ENCODE data around the gene STX7.

Gene STX7

GRCh38 chr6:132487762-132488161 is 25.2 kb downstream of the STX7 start:
- Histone ChIP-seq H3K27me3 (ENCODE audit: insufficient read depth, low read length) (no peaks in the 10 kb centered on the region), H3K9ac (ENCODE audit: low read depth, low read length) (no peak overlapping the region), H3K36me3 (ENCODE audit: insufficient read depth, low read depth, low read length) (no peaks in the 10 kb centered on the region), H3K9me3 (ENCODE audit: insufficient read depth, low read depth, low read length) (no peaks in the 10 kb centered on the region), H3K27ac (ENCODE audit: low read length) (no peak overlapping the region), H3K4me3 (ENCODE audit: low read length) (no peak overlapping the region), H3K4me1 (ENCODE audit: insufficient read depth, low read length) (peaks cover 12% of the 10 kb centered on the region; the same call in 1 of the 2 replicates)

DNA sequence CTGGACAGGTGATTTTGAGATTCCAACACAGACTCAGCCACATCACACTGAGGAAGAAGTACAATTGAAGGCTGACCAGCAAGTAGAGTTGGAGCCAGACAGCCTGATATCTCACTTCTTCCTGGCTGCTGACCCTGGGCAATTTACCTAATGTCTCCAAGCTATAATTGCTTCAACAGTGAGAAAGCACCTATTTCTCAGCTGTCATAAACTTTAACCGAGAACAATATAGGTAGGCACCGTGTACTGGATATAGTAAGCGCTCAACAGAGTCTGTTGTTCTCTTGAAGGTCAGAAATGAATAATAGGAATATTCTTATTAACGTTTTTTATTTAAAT is 28.3 kb downstream of the STX7 start:
- Histone ChIP-seq H3K4me3 (ENCODE audit: low read length) (no peak overlapping the region), H3K9ac (ENCODE audit: low read depth, low read length) (no peak overlapping the region), H3K9me3 (ENCODE audit: insufficient read depth, low read depth, low read length) (no peaks in the 10 kb centered on the region), H3K27me3 (ENCODE audit: insufficient read depth, low read length) (no peaks in the 10 kb centered on the region), H3K27ac (ENCODE audit: low read length) (no peak overlapping the region), H3K36me3 (ENCODE audit: insufficient read depth, low read depth, low read length) (no peaks in the 10 kb centered on the region), H3K4me1 (ENCODE audit: insufficient read depth, low read length) (no peaks in the 10 kb centered on the region)

DNA sequence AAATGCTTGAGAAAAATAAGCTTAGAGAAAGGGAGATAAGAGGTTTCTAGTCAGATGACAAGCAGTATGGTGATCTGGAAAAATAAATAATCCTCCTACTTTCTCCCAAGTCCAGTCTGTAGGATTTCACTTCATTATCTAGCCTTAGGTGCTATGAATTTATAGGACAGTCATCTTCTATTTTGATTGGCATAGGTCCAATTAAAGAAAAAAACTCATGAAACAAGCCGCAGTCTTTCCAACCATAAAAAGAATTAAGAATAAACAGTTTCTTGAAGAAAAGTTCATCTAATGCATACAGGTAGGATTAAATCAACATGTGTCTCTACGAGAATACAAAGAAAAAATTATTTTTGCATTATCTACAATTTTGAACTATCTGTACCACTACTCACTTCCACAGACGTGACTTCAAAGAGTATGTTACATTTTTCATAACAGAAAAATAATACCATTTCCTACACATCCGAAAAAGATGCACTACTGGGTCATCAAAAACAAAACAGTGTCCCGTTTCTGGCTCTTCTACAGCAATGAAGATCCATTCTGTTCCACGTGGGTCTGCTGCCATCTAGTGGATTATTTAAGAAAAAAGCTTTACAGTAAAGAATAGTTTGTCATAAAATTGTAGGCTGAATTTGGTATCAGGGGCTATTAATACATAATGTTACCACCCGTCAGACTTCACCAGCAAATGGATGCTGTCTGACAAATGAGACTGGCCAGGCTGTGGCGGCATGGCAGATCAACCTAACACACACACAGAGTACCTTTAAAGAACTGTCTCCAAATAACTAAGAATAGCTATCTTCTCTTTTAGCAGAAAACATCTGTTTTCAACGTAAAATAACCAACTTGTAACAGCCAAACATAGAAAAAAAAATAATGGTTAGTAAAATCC is 28.9 kb downstream of the STX7 start:
- Histone ChIP-seq H3K27ac (ENCODE audit: low read length) (no peak overlapping the region), H3K9me3 (ENCODE audit: insufficient read depth, low read depth, low read length) (no peaks in the 10 kb centered on the region), H3K9ac (ENCODE audit: low read depth, low read length) (no peak overlapping the region), H3K27me3 (ENCODE audit: insufficient read depth, low read length) (no peaks in the 10 kb centered on the region), H3K4me1 (ENCODE audit: insufficient read depth, low read length) (no peaks in the 10 kb centered on the region), H3K36me3 (ENCODE audit: insufficient read depth, low read depth, low read length) (no peaks in the 10 kb centered on the region), H3K4me3 (ENCODE audit: low read length) (no peak overlapping the region)

GRCh38 chr6:132482581-132482980 is 30.3 kb downstream of the STX7 start:
- Histone ChIP-seq H3K27me3 (ENCODE audit: insufficient read depth, low read length) (no peaks in the 10 kb centered on the region), H3K9me3 (ENCODE audit: insufficient read depth, low read depth, low read length) (no peaks in the 10 kb centered on the region), H3K36me3 (ENCODE audit: insufficient read depth, low read depth, low read length) (no peaks in the 10 kb centered on the region), H3K4me3 (ENCODE audit: low read length) (no peak overlapping the region), H3K27ac (ENCODE audit: low read length) (no peak overlapping the region), H3K4me1 (ENCODE audit: insufficient read depth, low read length) (no peaks in the 10 kb centered on the region), H3K9ac (ENCODE audit: low read depth, low read length) (no peak overlapping the region)

GRCh38 chr6:132481189-132481588 is 31.7 kb downstream of the STX7 start:
- Histone ChIP-seq H3K27ac (ENCODE audit: low read length) (no peak overlapping the region), H3K4me1 (ENCODE audit: insufficient read depth, low read length) (no peaks in the 10 kb centered on the region)

DNA sequence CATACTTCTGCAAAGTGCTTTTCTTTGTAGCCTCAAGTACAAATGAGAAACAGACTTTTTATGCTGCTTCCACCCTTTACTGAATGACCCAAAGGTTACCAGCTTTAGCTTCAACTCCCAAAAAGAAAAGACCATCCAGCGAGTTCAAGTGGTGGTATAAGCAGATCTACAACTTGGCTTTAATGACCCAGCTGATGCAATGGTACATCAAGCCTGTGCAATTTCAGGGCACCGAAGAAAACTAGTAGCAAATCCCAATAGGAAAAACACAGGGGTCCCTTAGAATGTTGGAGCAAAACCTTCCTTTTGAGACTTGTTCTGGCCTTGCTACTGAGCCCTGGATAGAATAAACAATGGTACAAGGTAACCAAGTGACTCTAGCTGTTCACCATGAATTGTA is 33.8 kb downstream of the STX7 start:
- H3K4me3 ChIP-seq (ENCODE audit: low read length) = no peak overlapping the region
- no peaks in the 10 kb centered on the region for H3K9me3 ChIP-seq (ENCODE audit: insufficient read depth, low read depth, low read length)
- no peaks in the 10 kb centered on the region for H3K27me3 ChIP-seq (ENCODE audit: insufficient read depth, low read length)
- no peak overlapping the region for H3K27ac ChIP-seq (ENCODE audit: low read length)
- no peak overlapping the region for H3K9ac ChIP-seq (ENCODE audit: low read depth, low read length)
- H3K36me3 ChIP-seq (ENCODE audit: insufficient read depth, low read depth, low read length) = no peaks in the 10 kb centered on the region
- no peaks in the 10 kb centered on the region for H3K4me1 ChIP-seq (ENCODE audit: insufficient read depth, low read length)

More at GRCh38 chr6:132481189-132481588, 31.7 kb downstream of the STX7 start:
- H3K9ac ChIP-seq (ENCODE audit: low read depth, low read length) = no peak overlapping the region
- H3K4me3 ChIP-seq (ENCODE audit: low read length) = no peak overlapping the region
- no peaks in the 10 kb centered on the region for H3K27me3 ChIP-seq (ENCODE audit: insufficient read depth, low read length)
- no peaks in the 10 kb centered on the region for H3K36me3 ChIP-seq (ENCODE audit: insufficient read depth, low read depth, low read length)
- no peaks in the 10 kb centered on the region for H3K9me3 ChIP-seq (ENCODE audit: insufficient read depth, low read depth, low read length)

- H3K36me3 ChIP-seq (ENCODE audit: insufficient read depth, low read depth, low read length) = no peaks in the 10 kb centered on the region
- no peaks in the 10 kb centered on the region for H3K4me1 ChIP-seq (ENCODE audit: insufficient read depth, low read length)
Observed at GRCh38 chr6:132478674-132479073, 34.2 kb downstream of the STX7 start.

DNA sequence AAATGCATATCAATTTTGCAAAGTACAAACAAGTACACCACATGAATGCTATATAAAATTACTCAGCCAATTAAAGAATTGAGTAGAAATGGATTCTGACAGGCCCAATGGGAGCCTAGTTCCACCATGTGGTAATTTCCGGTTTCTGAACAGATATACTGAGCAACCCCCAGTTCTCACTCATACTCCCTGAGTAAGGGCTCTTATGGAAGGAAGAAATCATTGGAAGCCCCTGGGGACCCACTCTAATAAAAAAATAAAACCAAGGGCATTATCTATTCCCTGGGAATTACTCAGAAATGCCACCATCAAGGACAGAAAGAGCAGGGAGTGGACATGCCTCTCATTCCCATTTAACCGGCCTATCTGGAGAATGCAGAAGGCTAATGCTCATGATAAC is 34.6 kb downstream of the STX7 start:
- H3K9ac ChIP-seq (ENCODE audit: low read depth, low read length) = no peak overlapping the region
- no peaks in the 10 kb centered on the region for H3K36me3 ChIP-seq (ENCODE audit: insufficient read depth, low read depth, low read length)
- H3K9me3 ChIP-seq (ENCODE audit: insufficient read depth, low read depth, low read length) = no peaks in the 10 kb centered on the region
- H3K4me1 ChIP-seq (ENCODE audit: insufficient read depth, low read length) = no peaks in the 10 kb centered on the region
- no peak overlapping the region for H3K27ac ChIP-seq (ENCODE audit: low read length)
- H3K27me3 ChIP-seq (ENCODE audit: insufficient read depth, low read length) = no peaks in the 10 kb centered on the region
- H3K4me3 ChIP-seq (ENCODE audit: low read length) = no peak overlapping the region

More at GRCh38 chr6:132478674-132479073, 34.2 kb downstream of the STX7 start:
- H3K9me3 ChIP-seq (ENCODE audit: insufficient read depth, low read depth, low read length) = no peaks in the 10 kb centered on the region
- H3K4me3 ChIP-seq (ENCODE audit: low read length) = no peak overlapping the region
- no peaks in the 10 kb centered on the region for H3K27me3 ChIP-seq (ENCODE audit: insufficient read depth, low read length)
- no peak overlapping the region for H3K27ac ChIP-seq (ENCODE audit: low read length)
- H3K9ac ChIP-seq (ENCODE audit: low read depth, low read length) = no peak overlapping the region

GRCh38 chr6:132476688-132477087 is 36.2 kb downstream of the STX7 start:
- H3K27ac ChIP-seq (ENCODE audit: low read length) = no peak overlapping the region
- no peaks in the 10 kb centered on the region for H3K9me3 ChIP-seq (ENCODE audit: insufficient read depth, low read depth, low read length)
- no peaks in the 10 kb centered on the region for H3K4me1 ChIP-seq (ENCODE audit: insufficient read depth, low read length)
- H3K27me3 ChIP-seq (ENCODE audit: insufficient read depth, low read length) = no peaks in the 10 kb centered on the region
- H3K9ac ChIP-seq (ENCODE audit: low read depth, low read length) = no peak overlapping the region
- H3K4me3 ChIP-seq (ENCODE audit: low read length) = no peak overlapping the region
- H3K36me3 ChIP-seq (ENCODE audit: insufficient read depth, low read depth, low read length) = no peaks in the 10 kb centered on the region

- no peaks in the 10 kb centered on the region for H3K27me3 ChIP-seq (ENCODE audit: insufficient read depth, low read length)
- peaks cover 4% of the 10 kb centered on the region for H3K36me3 ChIP-seq (ENCODE audit: insufficient read depth, low read depth, low read length)
- H3K27ac ChIP-seq (ENCODE audit: low read length) = no peak overlapping the region
- H3K4me3 ChIP-seq (ENCODE audit: low read length) = no peak overlapping the region
- no peaks in the 10 kb centered on the region for H3K9me3 ChIP-seq (ENCODE audit: insufficient read depth, low read depth, low read length)
- no peak overlapping the region for H3K9ac ChIP-seq (ENCODE audit: low read depth, low read length)
- H3K4me1 ChIP-seq (ENCODE audit: insufficient read depth, low read length) = no peaks in the 10 kb centered on the region
Observed at GRCh38 chr6:132475925-132476324, 37.0 kb downstream of the STX7 start.

DNA sequence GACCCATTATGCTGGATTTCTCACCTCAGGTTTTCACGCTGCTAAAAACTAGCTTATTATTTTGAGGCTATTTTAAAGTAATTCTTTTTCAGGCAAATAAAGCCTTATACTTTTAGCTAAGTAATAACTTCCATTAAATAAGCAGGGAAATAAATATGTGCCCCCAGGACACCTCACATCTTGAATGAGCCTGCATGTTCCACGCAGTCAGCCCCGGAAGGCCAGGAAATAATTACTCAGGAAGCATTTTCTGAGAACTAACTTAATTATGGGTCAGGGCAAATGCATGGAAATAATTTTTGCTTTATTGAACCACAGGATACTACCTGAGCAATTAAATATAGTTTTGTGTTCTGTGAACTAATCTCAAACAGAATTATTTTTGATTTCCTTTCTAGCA is 41.1 kb downstream of the STX7 start:
- no peak overlapping the region for H3K4me3 ChIP-seq (ENCODE audit: low read length)
- H3K9ac ChIP-seq (ENCODE audit: low read depth, low read length) = no peak overlapping the region
- H3K36me3 ChIP-seq (ENCODE audit: insufficient read depth, low read depth, low read length) = peaks cover 36% of the 10 kb centered on the region
- H3K27ac ChIP-seq (ENCODE audit: low read length) = no peak overlapping the region
- H3K4me1 ChIP-seq (ENCODE audit: insufficient read depth, low read length) = no peaks in the 10 kb centered on the region
- no peaks in the 10 kb centered on the region for H3K9me3 ChIP-seq (ENCODE audit: insufficient read depth, low read depth, low read length)
- no peaks in the 10 kb centered on the region for H3K27me3 ChIP-seq (ENCODE audit: insufficient read depth, low read length)

DNA sequence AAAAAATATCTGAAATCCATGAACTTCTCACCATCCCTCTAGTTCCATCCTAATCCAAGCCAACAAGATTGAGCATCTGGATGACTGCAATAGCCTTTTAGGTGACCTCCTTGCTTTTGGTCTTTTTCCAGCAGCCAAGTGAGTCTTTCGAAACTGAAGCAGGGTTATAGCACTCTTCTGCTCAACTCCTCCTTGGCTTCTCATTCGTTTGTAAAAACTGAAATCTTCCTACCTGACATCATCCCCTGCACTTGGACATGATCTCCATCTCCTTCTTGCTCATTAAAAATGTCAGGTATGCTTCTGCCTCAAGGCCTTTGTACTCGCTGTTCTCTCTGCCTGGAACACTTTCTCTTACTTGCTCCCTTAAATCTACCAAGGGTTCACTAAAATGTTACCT is 46.0 kb downstream of the STX7 start:
- Histone ChIP-seq H3K27me3 (ENCODE audit: insufficient read depth, low read length) (no peaks in the 10 kb centered on the region), H3K4me1 (ENCODE audit: insufficient read depth, low read length) (no peaks in the 10 kb centered on the region; the same call in 1 of the 2 replicates), H3K4me3 (ENCODE audit: low read length) (no peak overlapping the region), H3K27ac (ENCODE audit: low read length) (no peak overlapping the region), H3K9ac (ENCODE audit: low read depth, low read length) (no peak overlapping the region), H3K36me3 (ENCODE audit: insufficient read depth, low read depth, low read length) (peaks cover 71% of the 10 kb centered on the region), H3K9me3 (ENCODE audit: insufficient read depth, low read depth, low read length) (no peaks in the 10 kb centered on the region)

All from iPS-20b (cell line).